ENCODE data around the gene OOSP4B.

DNA sequence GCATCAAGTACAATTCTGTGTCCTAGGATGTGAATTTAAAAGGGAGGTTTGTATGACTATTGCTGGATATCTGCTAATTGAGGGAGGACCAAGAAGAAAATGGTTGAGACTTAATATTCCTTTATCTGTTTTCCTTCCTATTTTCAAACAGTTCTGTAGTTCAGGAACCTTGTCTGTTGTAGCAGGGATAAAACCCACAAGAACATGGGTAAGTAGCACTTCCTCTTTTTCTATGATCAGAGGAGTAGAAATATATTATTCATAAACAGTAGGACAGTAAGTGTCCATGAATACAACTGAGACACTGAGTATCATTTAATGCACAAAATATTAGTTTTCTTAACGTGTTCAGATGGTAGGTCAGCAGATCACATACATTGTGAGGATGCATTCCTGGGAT lies 47.1 kb downstream of the OOSP4B start:
- no peak for TF ChIP-seq POLR2A (IDR thresholded peaks at IDR 0.05)
- TF ChIP-seq, protein P1, sequence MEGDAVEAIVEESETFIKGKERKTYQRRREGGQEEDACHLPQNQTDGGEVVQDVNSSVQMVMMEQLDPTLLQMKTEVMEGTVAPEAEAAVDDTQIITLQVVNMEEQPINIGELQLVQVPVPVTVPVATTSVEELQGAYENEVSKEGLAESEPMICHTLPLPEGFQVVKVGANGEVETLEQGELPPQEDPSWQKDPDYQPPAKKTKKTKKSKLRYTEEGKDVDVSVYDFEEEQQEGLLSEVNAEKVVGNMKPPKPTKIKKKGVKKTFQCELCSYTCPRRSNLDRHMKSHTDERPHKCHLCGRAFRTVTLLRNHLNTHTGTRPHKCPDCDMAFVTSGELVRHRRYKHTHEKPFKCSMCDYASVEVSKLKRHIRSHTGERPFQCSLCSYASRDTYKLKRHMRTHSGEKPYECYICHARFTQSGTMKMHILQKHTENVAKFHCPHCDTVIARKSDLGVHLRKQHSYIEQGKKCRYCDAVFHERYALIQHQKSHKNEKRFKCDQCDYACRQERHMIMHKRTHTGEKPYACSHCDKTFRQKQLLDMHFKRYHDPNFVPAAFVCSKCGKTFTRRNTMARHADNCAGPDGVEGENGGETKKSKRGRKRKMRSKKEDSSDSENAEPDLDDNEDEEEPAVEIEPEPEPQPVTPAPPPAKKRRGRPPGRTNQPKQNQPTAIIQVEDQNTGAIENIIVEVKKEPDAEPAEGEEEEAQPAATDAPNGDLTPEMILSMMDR (IDR thresholded peaks at IDR 0.05 in 4 of 5, conservative IDR thresholded peaks at IDR 0.05 in 1 of 5) = no peak
